AG10803 (cell line): ENCODE results near the gene KYNU.
"Not testable (repeated sequence)": the region's sequence is repeated elsewhere in the genome, so short reads cannot be mapped to it uniquely, and the experiment has no call there.

Source experiments
- DNase-seq: peaks from one replicate; pipeline ENCODE4 v3.0.0; 2010; ENCODE audit warnings: low read depth
- H3K4me3 ChIP-seq: 2 replicates; pipeline ENCODE4 v1.5.1; 2011; ENCODE audit warnings: mild to moderate bottlenecking, low read length, control low read depth
- TF ChIP-seq, protein P1 (sequence below): conservative IDR thresholded peaks from 2 replicates; pipeline ENCODE4 v1.5.1; 2011; ENCODE audit warnings: mild to moderate bottlenecking, low read length, control low read depth, inconsistent platforms

The KYNU gene

DNA sequence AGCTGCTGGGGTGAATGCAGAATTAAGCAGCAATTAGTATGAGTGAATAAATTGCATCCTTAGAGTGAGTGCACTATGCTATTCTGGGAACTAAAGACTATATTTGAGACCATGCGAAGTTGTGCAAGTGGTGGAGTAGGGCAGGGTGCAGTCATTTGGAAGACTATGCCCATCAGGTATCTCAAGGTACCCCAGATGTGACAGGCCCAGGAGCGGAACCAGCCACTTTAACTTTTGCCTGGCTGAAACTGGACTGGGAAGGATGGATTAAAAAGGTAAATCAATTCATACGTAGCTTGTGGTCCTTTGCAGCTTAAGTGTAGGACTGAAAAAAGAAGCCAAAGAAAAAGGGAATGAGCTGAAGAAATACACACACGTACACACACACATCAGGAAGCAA is 1.7 kb downstream of the KYNU start:
- no peak overlapping the region for H3K4me3 ChIP-seq
- no peak for DNase-seq
- TF ChIP-seq, protein P1, sequence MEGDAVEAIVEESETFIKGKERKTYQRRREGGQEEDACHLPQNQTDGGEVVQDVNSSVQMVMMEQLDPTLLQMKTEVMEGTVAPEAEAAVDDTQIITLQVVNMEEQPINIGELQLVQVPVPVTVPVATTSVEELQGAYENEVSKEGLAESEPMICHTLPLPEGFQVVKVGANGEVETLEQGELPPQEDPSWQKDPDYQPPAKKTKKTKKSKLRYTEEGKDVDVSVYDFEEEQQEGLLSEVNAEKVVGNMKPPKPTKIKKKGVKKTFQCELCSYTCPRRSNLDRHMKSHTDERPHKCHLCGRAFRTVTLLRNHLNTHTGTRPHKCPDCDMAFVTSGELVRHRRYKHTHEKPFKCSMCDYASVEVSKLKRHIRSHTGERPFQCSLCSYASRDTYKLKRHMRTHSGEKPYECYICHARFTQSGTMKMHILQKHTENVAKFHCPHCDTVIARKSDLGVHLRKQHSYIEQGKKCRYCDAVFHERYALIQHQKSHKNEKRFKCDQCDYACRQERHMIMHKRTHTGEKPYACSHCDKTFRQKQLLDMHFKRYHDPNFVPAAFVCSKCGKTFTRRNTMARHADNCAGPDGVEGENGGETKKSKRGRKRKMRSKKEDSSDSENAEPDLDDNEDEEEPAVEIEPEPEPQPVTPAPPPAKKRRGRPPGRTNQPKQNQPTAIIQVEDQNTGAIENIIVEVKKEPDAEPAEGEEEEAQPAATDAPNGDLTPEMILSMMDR = no peak

DNA sequence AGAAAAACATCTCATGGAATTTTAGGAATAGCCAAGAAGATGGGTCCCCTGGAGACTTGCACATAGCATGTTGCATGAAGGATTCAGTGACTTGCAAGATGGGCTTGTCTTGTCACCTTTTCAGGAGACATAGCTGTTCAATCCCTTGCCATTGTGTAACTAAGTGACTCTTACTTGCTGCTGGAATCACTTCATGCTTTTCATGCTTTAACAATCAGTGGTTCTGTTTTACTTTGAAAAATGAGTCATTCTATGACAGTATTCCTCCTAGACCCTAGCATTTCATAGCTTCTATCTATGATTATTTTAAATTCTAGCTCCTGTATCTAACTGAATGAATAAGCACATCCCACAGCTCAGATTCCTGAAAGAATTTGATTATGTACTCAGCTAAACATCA is 2.8 kb downstream of the KYNU start:
- H3K4me3 ChIP-seq = no peak overlapping the region
- TF ChIP-seq, protein P1 = no peak
- peak; percentile 58 for DNase-seq

- no peak overlapping the region for H3K4me3 ChIP-seq
- TF ChIP-seq, protein P1 = no peak
- no peak for DNase-seq
Measured at GRCh38 chr2:142881619-142882018, 4.2 kb downstream of the KYNU start.

DNA sequence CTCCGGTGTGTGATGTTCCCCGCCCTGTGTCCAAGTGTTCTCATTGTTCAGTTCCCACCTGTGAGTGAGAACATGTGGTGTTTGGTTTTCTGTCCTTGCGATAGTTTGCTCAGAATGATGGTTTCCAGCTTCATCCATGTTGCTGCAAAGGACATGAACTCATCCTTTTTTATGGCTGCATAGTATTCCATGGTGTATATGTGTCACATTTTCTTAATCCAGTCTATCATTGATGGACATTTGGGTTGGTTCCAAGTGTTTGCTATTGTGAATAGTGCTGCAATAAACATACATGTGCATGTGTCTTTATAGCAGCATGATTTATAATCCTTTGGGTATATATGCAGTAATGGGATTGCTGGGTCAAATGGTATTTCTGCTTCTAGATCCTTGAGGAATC is 5.0 kb downstream of the KYNU start:
- DNase-seq = not testable (repeated sequence)

DNA sequence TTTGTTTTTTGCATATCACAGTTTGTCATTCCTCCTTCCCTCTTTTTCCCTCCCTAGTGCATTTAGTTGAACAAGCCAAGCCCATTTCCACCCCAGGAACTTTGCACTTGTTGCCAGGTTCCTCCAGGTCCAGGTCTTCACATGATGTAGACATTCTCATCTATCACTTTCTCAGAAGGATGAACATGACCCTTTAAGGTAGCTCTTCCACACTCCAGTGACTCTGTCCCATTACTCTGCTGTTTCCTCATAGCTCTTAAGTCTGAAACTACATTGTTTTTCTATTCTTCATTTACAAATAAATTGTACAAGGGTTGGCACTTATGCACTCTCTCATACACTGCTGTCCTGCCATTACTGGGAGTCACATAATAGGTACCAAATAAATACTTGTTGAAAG is 6.1 kb downstream of the KYNU start:
- no peak overlapping the region for H3K4me3 ChIP-seq
- DNase-seq = no peak
- TF ChIP-seq, protein P1 = no peak

More for the DNA sequence above, 5.0 kb downstream of the KYNU start:
- not testable (repeated sequence) for H3K4me3 ChIP-seq

DNA sequence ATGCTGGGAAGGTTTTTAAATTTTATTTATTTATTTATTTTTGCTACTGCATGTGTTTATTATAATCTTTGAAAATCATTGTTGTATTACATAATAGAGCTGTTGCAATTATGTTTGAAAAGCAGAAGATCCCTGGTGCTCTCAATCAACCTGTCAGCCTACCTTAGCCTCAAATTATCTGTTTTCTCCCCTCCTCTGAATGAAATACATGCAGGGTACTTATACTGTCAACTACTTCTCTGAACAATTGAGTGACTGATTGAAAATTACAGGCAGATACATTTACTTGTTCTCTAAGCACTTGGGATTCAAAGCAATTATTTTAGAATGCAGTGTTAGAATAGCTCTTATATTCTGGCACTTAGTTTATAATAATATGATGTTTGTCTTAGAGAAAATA is 8.1 kb downstream of the KYNU start:
- TF ChIP-seq, protein P1 = no peak
- no peak for DNase-seq
- H3K4me3 ChIP-seq = no peak overlapping the region

GRCh38 chr2:142892715-142893114 is 15.3 kb downstream of the KYNU start:
- H3K4me3 ChIP-seq = no peak overlapping the region
- TF ChIP-seq, protein P1 = no peak
- no peak for DNase-seq

- no peak for DNase-seq
- TF ChIP-seq, protein P1 = no peak
- no peak overlapping the region for H3K4me3 ChIP-seq
Measured at GRCh38 chr2:142893241-142893640, 15.8 kb downstream of the KYNU start.
